COLO829 (cell line): Measurements from ENCODE around the gene SPINK13.
"Not testable (repeated sequence)": the region's sequence is repeated elsewhere in the genome, so short reads cannot be mapped to it uniquely, and the experiment has no call there.

Experiments
- DNase-seq: peaks from one replicate; pipeline ENCODE4 v3.0.0; 2012; ENCODE audit warnings: low spot score

Gene SPINK13

DNA sequence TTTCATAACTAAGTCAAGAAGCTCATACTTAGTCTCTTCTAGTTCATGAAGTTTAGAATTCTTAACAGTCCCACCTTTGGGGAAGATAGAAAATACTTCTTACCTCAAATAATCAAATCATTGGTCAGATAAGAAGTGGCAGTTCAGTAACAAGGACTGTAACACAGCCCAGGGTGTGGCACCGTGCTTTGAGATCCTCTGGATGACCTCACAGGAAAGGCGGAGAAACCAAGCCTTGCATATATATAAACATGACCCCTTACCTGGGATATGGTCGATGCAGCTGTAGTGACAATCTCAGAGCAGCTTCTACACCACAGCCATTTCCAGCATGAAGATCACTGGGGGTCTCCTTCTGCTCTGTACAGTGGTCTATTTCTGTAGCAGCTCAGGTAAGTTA is 43.6 kb downstream of the SPINK13 start, which contains the start of gene SPINK7:
Gene SPINK7, plus strand, starts transcription at position 271 of the 400 bp plus-strand sequence. Its CDS starts 61 bp downstream, at position 332.
- no peak for DNase-seq

- no peak for DNase-seq
These were observed 45.6 kb downstream of the SPINK13 start for GRCh38 chr5:148314187-148314586.

- no peak for DNase-seq
These were observed 46.1 kb downstream of the SPINK13 start for GRCh38 chr5:148314731-148315130.

- not testable (repeated sequence) for DNase-seq
These were observed 51.7 kb downstream of the SPINK13 start for GRCh38 chr5:148320011-148320963.

- DNase-seq: no peak
These were observed 64.8 kb downstream of the SPINK13 start for GRCh38 chr5:148333262-148333849.

- no peak for DNase-seq
These were observed 66.7 kb downstream of the SPINK13 start, which contains the start of gene SPINK9 for GRCh38 chr5:148335259-148335658. SPINK9 (plus strand) TSS chr5:148335559; CDS start chr5:148335614, 55 bp downstream.
